Measurements from ENCODE around the gene NCKAP5L.

DNA sequence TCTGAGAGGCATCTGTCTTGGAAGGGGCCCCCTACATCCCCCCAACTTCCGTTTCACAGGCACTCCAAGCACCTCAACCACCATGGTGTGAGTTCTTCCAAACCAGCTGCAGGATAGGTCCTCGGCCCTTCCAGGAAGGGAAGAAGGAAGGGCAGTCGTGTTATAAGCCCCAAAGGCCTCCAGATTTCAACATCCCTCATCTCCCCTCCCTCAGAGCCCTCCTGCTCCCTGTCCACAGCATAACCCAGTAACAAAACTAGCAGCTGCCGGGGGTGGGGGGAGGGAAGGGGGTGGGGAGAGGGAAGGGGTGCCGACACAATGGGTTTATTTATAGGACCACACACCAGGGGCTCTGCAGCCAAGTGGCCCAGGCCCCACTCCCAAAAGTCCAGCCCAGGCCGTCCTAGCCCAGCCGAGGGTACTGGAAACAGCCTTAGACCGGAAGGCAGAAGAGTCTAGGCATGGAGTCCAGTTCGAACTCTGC is 18.3 kb downstream of the NCKAP5L start:
- TF ChIP-seq CTCF (IDR thresholded peaks at IDR 0.05; ENCODE audit: insufficient read depth, low read length, poor library complexity, severe bottlenecking) (no peak), EZH2phosphoT487 (conservative IDR thresholded peaks at IDR 0.05; ENCODE audit: low read length) (no peak)

Data from SU-DHL-6 (cell line).